HG03571 (cell line): ENCODE data around the gene TAS2R19.
"Not testable (repeated sequence)": the region's sequence is repeated elsewhere in the genome, so short reads cannot be mapped to it uniquely, and the experiment has no call there.

Source experiments
- ATAC-seq: cut with Tn5 transposase; IDR thresholded peaks from one replicate; pipeline ENCODE4 v1.9.1; 2021; ENCODE audit not compliant: unreplicated experiment

TAS2R19 gene, protein sequence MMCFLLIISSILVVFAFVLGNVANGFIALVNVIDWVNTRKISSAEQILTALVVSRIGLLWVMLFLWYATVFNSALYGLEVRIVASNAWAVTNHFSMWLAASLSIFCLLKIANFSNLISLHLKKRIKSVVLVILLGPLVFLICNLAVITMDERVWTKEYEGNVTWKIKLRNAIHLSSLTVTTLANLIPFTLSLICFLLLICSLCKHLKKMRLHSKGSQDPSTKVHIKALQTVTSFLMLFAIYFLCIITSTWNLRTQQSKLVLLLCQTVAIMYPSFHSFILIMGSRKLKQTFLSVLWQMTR

DNA sequence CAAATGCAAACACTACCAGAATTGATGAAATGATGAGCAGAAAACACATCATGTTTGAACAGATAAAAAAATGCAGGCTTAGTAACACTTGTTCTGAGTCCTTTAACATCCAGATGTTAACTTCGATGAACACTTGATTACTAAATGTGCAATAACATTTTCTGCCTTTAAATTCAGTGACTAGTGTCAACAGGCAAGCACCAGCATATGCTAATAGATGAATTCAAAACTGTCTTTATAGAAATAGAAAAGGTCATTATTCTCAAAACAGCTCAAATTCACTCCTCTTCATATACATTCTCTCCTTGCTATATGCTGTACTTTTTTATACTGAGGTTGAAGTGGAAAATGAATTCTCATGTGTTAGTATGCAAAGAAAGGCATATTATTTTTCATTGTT is at the start of gene TAS2R19:
Gene TAS2R19 (minus strand): TSS at position 101 of the 400 bp plus-strand sequence. CDS start 49 bp downstream, at position 52.
- ATAC-seq, result no peak

- no peak for ATAC-seq
Observed at GRCh38 chr12:11071414-11071813, 49.0 kb upstream of the TAS2R19 start.

DNA sequence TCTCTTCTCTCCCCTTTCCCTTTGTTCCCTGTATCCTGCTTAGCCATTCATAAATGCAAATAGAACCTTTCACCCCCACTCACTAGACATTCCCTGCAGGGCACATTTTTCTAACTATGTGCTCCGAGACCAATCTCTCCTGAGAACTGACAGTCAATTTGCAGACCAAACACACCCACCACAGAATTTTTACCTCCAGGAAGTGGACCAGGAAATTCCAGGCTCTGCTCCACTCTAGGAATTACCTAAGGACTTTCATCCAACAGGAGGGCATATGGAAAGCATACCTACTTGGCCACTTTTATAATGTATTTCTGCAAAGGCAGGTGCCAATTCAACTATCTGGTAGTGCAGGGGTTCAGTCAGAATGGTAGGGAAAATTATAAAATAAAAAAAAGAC is 48.6 kb upstream of the TAS2R19 start:
- no peak for ATAC-seq

- ATAC-seq, result no peak
Observed at GRCh38 chr12:11069854-11070365, 47.5 kb upstream of the TAS2R19 start.

DNA sequence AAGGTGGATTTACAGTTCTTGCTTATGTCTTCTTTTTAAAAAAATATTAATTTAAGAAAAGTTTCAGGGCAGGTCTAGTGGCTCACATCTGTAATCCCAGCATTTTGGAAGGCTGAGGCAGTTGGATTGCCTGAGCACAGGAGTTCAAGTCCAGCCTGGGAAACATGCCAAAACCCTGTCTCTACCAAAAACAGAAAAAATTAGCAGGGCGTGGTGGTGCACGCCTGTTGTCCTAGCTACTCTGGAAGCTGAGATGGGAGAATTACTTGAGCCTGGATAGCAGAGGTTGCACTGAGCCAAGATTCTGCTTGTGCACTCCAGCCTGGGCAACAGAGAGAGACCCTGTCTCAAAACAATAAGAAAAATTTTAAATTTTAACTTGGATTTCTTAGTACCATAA is 45.1 kb upstream of the TAS2R19 start:
- no peak for ATAC-seq

GRCh38 chr12:11062194-11062593 is 39.8 kb upstream of the TAS2R19 start, which contains the start of gene TAS2R46:
TSS of gene TAS2R46 (minus strand) at chr12:11062294. CDS start at chr12:11062294, 0 bp downstream.
- not testable (repeated sequence) for ATAC-seq

- ATAC-seq, result no peak
Observed at GRCh38 chr12:11059784-11060183, 37.4 kb upstream of the TAS2R19 start.

GRCh38 chr12:11059041-11059440 is 36.6 kb upstream of the TAS2R19 start:
- no peak for ATAC-seq

DNA sequence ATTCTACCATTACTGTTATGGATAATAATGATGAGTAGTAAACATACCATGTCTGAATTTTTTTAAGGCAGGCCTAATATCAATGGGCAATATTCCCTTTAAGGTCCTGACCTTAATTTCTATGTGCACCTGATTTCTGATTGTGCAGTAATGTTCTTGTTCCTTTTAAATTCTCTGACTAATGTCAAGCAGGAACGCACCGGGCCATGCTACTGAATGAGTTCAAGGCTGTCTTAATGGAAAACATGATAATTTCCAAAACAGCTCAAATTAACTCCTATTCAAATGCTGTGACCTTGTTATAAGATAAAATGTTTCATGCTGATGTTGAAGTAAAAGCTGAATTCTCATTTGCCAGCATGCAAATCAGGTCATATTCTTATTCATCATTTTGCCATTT is 32.9 kb upstream of the TAS2R19 start:
- ATAC-seq, result no peak

- not testable (repeated sequence) for ATAC-seq
Observed at GRCh38 chr12:11049806-11050531, 27.5 kb upstream of the TAS2R19 start.

DNA sequence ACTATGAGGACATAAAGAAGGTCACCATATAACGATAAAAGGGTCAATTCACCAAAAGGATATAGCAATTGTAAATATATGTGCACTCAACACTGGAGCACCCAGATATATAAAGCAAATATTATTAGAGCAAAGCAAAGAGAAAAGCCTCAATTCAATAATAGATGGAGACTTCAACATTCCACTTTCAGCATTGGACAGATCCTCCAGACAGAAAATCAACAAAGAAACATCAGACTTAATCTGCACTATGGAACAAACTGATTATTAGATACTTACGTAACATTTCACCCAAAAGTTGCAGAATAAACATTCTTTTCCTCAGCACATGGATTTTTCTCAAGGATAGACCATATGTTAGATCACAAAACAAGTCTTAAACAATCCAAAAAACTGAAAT is 18.9 kb upstream of the TAS2R19 start:
- ATAC-seq, result not testable (repeated sequence)

GRCh38 chr12:11040162-11040561 is 17.7 kb upstream of the TAS2R19 start:
- ATAC-seq, result no peak

DNA sequence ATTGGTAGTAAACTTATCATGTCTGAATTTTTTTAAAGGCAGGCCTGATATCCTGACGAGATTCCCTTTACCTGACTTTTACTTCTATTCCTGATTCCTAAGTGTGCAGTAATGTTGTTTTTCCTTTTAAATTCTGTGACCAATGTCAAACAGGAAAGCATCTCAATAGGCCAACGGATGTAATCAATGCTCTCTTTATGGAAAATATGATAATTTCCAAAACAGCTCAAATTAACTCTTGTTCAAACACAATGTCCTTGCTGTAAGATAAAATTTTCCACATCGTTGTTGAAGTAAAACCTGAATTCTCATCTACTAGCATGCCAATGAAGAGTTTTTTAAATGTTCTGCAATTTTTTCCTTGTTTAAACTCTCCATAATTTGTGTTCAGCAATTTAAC is 16.8 kb upstream of the TAS2R19 start:
- ATAC-seq, result no peak

DNA sequence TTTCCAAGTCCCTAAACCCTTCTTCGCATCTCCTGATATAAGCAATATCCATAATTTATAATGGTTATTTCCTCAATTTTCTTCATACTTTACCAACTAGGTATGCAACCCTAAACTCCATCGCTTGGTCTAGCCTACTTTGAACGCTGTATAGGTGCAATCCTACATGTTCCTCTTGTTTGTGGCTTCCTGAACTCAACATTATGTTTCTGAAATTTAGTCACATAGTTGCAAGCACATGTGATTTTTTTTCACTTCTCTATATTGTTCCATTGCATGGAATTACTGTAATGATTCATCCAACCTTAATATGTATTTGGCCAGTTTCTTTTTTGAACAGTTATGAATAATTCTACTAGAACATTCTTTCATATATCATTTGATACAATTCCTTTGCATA is 11.5 kb upstream of the TAS2R19 start:
- ATAC-seq, result peak; percentile 59

DNA sequence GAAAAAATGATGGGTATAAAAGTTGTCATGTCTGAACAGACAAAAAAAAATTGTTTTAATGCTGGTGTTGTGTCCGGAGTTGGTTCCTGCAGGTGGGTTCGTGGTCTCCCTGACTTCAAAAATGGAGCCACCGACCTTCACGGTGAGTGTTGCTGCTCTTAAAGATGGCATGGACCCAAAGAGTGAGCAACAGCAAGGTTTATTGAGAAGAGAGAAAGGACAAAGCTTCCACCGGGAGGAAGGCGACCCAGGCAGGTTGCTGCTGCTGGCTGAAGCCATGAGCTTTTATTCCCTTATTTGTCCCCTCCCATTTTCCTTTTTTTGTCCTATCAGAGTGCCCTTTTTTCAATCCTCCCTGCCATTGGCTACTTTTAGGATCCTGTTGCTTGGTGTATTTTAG is 8.9 kb upstream of the TAS2R19 start, which contains the start of gene TAS2R31:
Gene TAS2R31 (minus strand): TSS at position 101 of the 400 bp plus-strand sequence. CDS start 72 bp downstream, at position 29.
- no peak for ATAC-seq

- no peak for ATAC-seq
Observed at GRCh38 chr12:11026118-11026517, 3.7 kb upstream of the TAS2R19 start.

- no peak for ATAC-seq
Observed at GRCh38 chr12:11023387-11023786, 967 bp upstream of the TAS2R19 start.

- ATAC-seq, result no peak
Observed at GRCh38 chr12:11016937-11017336, 5.5 kb downstream of the TAS2R19 start.

- ATAC-seq, result no peak
Observed at GRCh38 chr12:11015775-11016430, 6.5 kb downstream of the TAS2R19 start.

DNA sequence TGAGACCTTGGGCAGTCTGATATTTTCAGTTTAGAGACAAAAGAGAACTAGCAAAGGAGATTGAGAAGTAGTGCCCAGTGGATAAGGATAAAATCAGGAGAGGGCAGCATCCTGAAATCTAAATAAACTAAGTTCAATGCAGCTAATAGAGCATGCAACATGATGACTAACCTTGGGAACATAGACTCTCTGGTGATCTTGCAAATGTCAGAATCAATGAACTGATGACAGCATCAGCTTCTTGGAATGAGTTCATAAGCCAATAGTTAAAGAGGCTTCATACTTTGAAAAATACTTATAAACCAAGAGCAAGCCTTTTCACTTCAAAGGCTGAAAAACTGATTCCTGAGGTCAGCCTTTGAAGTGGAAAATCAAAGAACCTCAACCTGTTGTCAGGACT is 8.2 kb downstream of the TAS2R19 start:
- ATAC-seq, result no peak

DNA sequence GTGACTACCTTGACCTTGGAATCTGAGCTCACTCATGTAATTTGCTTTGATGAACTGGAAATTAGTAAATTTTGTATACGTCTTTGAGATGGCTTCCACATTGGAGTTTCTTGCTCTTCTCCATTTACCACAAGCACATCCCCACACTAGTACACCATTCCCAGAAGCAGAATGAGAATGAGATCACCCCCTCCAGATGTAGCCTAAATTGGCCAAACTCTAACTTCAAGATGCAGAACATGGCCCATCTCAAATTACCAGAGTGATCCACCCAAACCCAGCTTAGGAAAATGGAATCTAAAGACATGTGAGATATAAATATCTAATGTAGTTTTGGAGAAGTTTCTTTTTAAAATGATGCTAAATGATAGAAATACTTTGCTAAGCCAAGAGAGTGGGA is 14.8 kb downstream of the TAS2R19 start:
- ATAC-seq, result no peak
